Transverse colon (tissue), 4 donors: Measurements from ENCODE around the gene NIPSNAP2. TPM values are rescaled to one million over a fixed set of nuclear protein-coding genes. Genes with fewer than 3 reads are reported as not detected.
A peak's percentile ranks its signal among the peaks of the same experiment; 100 is the strongest.

ENCODE experiments used
- DNase-seq: peaks from one replicate; pipeline ENCODE4 v3.0.0-alpha.2; 2019
- H3K27ac ChIP-seq, 4 donors: fragments of 200-600 bp; sonication (generic); 2 replicates each; pipeline ENCODE4 v1.5.1; 2016 to 2018; ENCODE audit warnings: inconsistent platforms in 4 of 4
- H3K27me3 ChIP-seq: fragments of 200-600 bp; sonication (generic); 2 replicates; pipeline ENCODE4 v1.5.1; 2017; ENCODE audit warnings: inconsistent platforms
- H3K36me3 ChIP-seq, 4 donors: fragments of 200-600 bp; sonication (generic); 2 replicates each; pipeline ENCODE4 v1.5.1; 2017 to 2019; ENCODE audit warnings: inconsistent platforms in 4 of 4
- H3K4me1 ChIP-seq, 4 donors: fragments of 200-600 bp; sonication (generic); 2 replicates each; pipeline ENCODE4 v1.5.1; 2017 to 2020; ENCODE audit warnings: inconsistent platforms in 4 of 4
- H3K4me3 ChIP-seq, 4 donors: fragments of 200-600 bp; sonication (generic); 1 replicate in 1 of 4; 2 replicates in 3 of 4; pipeline versions ENCODE4 v1.5.1 to v1.6.1; 2017 to 2019; ENCODE audit warnings: inconsistent platforms in 4 of 4
- H3K9me3 ChIP-seq, 2 donors: fragments of 200-600 bp; sonication (generic); 2 replicates each; pipeline ENCODE4 v1.5.1; 2017 to 2019; ENCODE audit warnings: inconsistent platforms in 2 of 2
- EP300 ChIP-seq: sonication (generic); formaldehyde crosslinking; IDR thresholded peaks from one replicate; pipeline ENCODE4 v1.6.1; 2017; ENCODE audit warnings: antibody characterized with exemption, low read depth
- POLR2A ChIP-seq: fragments of 450-650 bp; IDR thresholded peaks from one replicate; pipeline ENCODE4 v1.6.1; 2016; ENCODE audit warnings: antibody characterized with exemption, mild to moderate bottlenecking, moderate library complexity
- POLR2AphosphoS5 ChIP-seq, 3 donors: sonication (generic); formaldehyde crosslinking; IDR thresholded peaks; one replicate each; pipeline ENCODE4 v1.6.1; 2016; ENCODE audit warnings: antibody characterized with exemption in 3 of 3
- WGBS, 2 donors: methylation state at CpG; one replicate each; pipeline ENCODE4 v1.1.5; 2018; ENCODE audit warnings: low coverage in 1 of 2; 5-methylcytosine and 5-hydroxymethylcytosine counted together
- in situ Hi-C, 4 donors: fragments of 200-750 bp; cut with MboI; loops; one replicate each; pipeline versions ENCODE4 v1.15.0 to v1.15.1; 2017; ENCODE audit warnings: low sequenced_read_pairs in 3 of 4, low pct_ligation_motif_present in 1 of 4, low pct_unique_long_range_greater_than_20kb in 1 of 4
- intact Hi-C: fragments of 100-400 bp; cut with DNase I; formaldehyde crosslinking; loops from one replicate; pipeline ENCODE4 v1.15.1; 2023; ENCODE audit warnings: low total_unique reads
- total RNA-seq, 4 donors: library from RNA; depleted of rRNA; stranded (reverse); fragments of >200 nt; gene quantifications; one replicate each; pipeline ENCODE4 v1.1.0, GENCODE V29; 2016
- TF ChIP-seq, protein P1 (sequence below), 5 experiments: fragments of 200-600 bp in 3 of 5; fragments of 450-650 bp in 2 of 5; sonication (generic) in 3 of 5; IDR thresholded peaks; 1 replicate in 2 of 5; 2 replicates in 3 of 5; pipeline ENCODE4 v1.5.1; 2016 to 2017; ENCODE audit warnings: antibody characterized with exemption in 5 of 5, inconsistent platforms in 3 of 5, mild to moderate bottlenecking in 2 of 5, moderate library complexity in 1 of 5

NIPSNAP2 gene
- total RNA-seq, 4 donors from 2014 or later = 56.9 to 107 (median 84.1) TPM

GRCh38 chr7:55963584-55964168, 709 bp upstream of the NIPSNAP2 start:
- Histone ChIP-seq H3K4me1 (peaks cover 4 to 31% (median 14%) of the 10 kb centered on the region in 4 donors), H3K36me3 (no peaks in the 10 kb centered on the region), H3K4me3 (peak overlapping the region; percentile 1 to 74 (median 44)), H3K27ac (peak overlapping the region; percentile 94 to 96 (median 94)), H3K9me3 (no peaks in the 10 kb centered on the region), H3K27me3 (no peaks in the 10 kb centered on the region)
- 55 to 68% methylated on average over 5 to 15 of the region's 15 CpGs for WGBS, 2 donors
- in situ Hi-C loops = loop anchor here (25.0 kb wide), 1 partner anchor 326 kb away; no protein-coding TSS in a partner anchor
- DNase-seq = no peak
- intact Hi-C loops = no loop called here
- TF ChIP-seq POLR2AphosphoS5 (IDR thresholded peaks at IDR 0.05) (no peak), POLR2A (no peak), EP300 (no peak)
- TF ChIP-seq, protein P1, sequence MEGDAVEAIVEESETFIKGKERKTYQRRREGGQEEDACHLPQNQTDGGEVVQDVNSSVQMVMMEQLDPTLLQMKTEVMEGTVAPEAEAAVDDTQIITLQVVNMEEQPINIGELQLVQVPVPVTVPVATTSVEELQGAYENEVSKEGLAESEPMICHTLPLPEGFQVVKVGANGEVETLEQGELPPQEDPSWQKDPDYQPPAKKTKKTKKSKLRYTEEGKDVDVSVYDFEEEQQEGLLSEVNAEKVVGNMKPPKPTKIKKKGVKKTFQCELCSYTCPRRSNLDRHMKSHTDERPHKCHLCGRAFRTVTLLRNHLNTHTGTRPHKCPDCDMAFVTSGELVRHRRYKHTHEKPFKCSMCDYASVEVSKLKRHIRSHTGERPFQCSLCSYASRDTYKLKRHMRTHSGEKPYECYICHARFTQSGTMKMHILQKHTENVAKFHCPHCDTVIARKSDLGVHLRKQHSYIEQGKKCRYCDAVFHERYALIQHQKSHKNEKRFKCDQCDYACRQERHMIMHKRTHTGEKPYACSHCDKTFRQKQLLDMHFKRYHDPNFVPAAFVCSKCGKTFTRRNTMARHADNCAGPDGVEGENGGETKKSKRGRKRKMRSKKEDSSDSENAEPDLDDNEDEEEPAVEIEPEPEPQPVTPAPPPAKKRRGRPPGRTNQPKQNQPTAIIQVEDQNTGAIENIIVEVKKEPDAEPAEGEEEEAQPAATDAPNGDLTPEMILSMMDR (IDR thresholded peaks at IDR 0.05) = no peak

DNA sequence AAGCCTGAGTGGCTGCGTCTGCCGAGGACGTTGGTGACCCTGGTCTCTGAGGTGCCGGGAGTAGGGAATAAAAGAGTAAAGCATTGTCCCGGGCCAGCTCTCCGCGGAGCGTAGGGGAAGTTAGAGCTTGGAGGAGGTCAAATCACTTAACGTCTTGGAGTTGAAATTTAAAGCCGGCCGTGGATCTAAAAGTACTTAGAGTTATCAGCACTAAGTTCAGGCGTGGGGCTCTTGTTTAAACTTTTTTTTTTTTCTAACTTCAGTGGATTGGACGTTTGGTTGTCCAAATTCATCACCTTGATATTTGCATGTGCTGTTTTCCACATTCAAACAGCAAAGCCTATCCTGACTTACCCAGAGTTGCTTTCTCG, 700 bp downstream of the NIPSNAP2 start:
- Histone ChIP-seq H3K4me3 (peak overlapping the region; percentile 59 to 74 (median 67)), H3K36me3 (no peaks in the 10 kb centered on the region), H3K27me3 (no peaks in the 10 kb centered on the region), H3K9me3 (no peaks in the 10 kb centered on the region), H3K4me1 (peaks cover 4 to 37% (median 14%) of the 10 kb centered on the region in 4 donors), H3K27ac (peak overlapping the region; percentile 94 to 96 (median 94))
- no peak for DNase-seq
- TF ChIP-seq POLR2AphosphoS5 (IDR thresholded peaks at IDR 0.05) (no peak), POLR2A (no peak), EP300 (no peak)
- TF ChIP-seq, protein P1 (IDR thresholded peaks at IDR 0.05) = no peak
- WGBS, 2 donors = 1 to 7% methylated on average over 5 to 14 of the region's 14 CpGs
- in situ Hi-C loops = loop anchor here (25.0 kb wide), 1 partner anchor 328 kb away; no protein-coding TSS in a partner anchor
- intact Hi-C loops = no loop called here

DNA sequence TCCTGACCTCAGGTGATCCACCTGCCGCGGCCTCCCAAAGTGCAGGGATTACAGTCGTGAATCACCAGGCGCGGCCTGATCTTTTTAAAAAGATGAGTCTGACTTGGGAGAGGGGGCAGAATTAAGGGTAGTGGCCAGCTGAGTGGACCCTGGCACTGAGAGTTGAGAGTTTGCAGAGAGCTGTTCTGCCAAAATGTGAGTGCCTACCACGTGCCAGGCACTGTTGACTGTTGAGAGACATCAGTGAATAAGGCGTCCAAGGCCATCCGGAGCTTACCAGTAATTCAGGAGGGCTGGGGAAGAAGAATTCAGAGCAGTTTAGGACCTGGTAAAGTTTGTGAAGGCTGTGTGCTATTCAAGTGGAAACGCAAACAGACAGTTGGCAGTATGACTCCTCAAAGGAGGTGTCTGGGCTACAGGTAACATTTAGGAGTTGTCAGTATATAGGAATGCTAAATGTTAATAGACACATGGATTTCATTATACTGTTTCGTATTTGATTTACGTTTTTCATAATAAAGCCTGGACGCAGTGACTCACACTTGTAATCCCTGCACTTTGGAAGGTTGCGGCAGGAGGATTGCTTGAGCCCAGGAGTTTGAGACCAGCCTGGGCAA, 1.5 kb downstream of the NIPSNAP2 start:
- intact Hi-C loops = no loop called here
- no peaks in the 10 kb centered on the region for H3K36me3 ChIP-seq
- H3K4me3 ChIP-seq = peak overlapping the region in 1 of 4 donors; percentile 74
- peaks cover 4 to 42% (median 15%) of the 10 kb centered on the region in 4 donors for H3K4me1 ChIP-seq
- DNase-seq = no peak
- H3K27me3 ChIP-seq = no peaks in the 10 kb centered on the region
- TF ChIP-seq POLR2AphosphoS5 (IDR thresholded peaks at IDR 0.05) = no peak
- no peak for TF ChIP-seq EP300
- TF ChIP-seq, protein P1 (IDR thresholded peaks at IDR 0.05) = no peak
- TF ChIP-seq POLR2A = no peak
- H3K9me3 ChIP-seq = no peaks in the 10 kb centered on the region
- 55 to 72% methylated on average over 8 to 13 of the region's 13 CpGs for WGBS, 2 donors
- H3K27ac ChIP-seq = peak overlapping the region; percentile 94 to 96 (median 94)
- in situ Hi-C loops = loop anchor here (25.0 kb wide), 1 partner anchor 329 kb away; no protein-coding TSS in a partner anchor

- DNase-seq = no peak
- TF ChIP-seq, protein P1 (IDR thresholded peaks at IDR 0.05) = no peak
- TF ChIP-seq POLR2A (no peak), POLR2AphosphoS5 (IDR thresholded peaks at IDR 0.05) (no peak), EP300 (no peak)
- in situ Hi-C loops = loop anchor here (25.0 kb wide), 1 partner anchor 330 kb away; no protein-coding TSS in a partner anchor
- Histone ChIP-seq H3K9me3 (no peaks in the 10 kb centered on the region), H3K4me3 (no peak overlapping the region), H3K36me3 (no peaks in the 10 kb centered on the region), H3K4me1 (peaks cover 4 to 47% (median 17%) of the 10 kb centered on the region in 4 donors), H3K27ac (peak overlapping the region in 1 of 4 donors; percentile 96), H3K27me3 (no peaks in the 10 kb centered on the region)
- 93 to 94% methylated on average over 2 to 6 of the region's 6 CpGs for WGBS, 2 donors
- intact Hi-C loops = no loop called here
Observed at GRCh38 chr7:55966851-55967250, 2.5 kb downstream of the NIPSNAP2 start.
